Mesenchymal stem cell (in vitro differentiated cells and primary cell): ENCODE measurements around the gene PPDPF.

ENCODE experiments used
- DNase-seq: peaks from one replicate; pipeline ENCODE4 v3.0.0-alpha.2; 2013
- H2AFZ ChIP-seq: one replicate; pipeline ENCODE4 v1.6.1; 2013; ENCODE audit warnings: low read depth, mild to moderate bottlenecking, control low read depth, inconsistent platforms, low read length, moderate library complexity
- H2AK5ac ChIP-seq: 2 replicates; pipeline ENCODE4 v1.6.1; 2013; ENCODE audit warnings: low read length, moderate library complexity, mild to moderate bottlenecking, inconsistent platforms; ENCODE audit not compliant: severe bottlenecking
- H2BK120ac ChIP-seq: one replicate; pipeline ENCODE4 v1.6.1; 2013; ENCODE audit warnings: low read depth, mild to moderate bottlenecking, inconsistent platforms, low read length, moderate library complexity
- H2BK12ac ChIP-seq, 2 experiments: one replicate each; pipeline ENCODE4 v1.6.1; 2013; ENCODE audit warnings: inconsistent platforms in 2 of 2, low read length in 2 of 2, mild to moderate bottlenecking in 2 of 2, moderate library complexity in 2 of 2, control low read depth in 1 of 2
- H2BK15ac ChIP-seq: one replicate; pipeline ENCODE4 v1.6.1; 2013; ENCODE audit warnings: mild to moderate bottlenecking, low read depth, inconsistent platforms; ENCODE audit not compliant: poor library complexity, severe bottlenecking
- H2BK5ac ChIP-seq: 2 replicates; pipeline ENCODE4 v1.6.1; 2013; ENCODE audit warnings: low read depth, mild to moderate bottlenecking, low read length, control low read depth, inconsistent platforms; ENCODE audit not compliant: poor library complexity, severe bottlenecking
- H3K14ac ChIP-seq, 2 experiments: one replicate each; pipeline ENCODE4 v1.6.1; 2013; ENCODE audit warnings: inconsistent platforms in 2 of 2, low read length in 2 of 2, control low read depth in 1 of 2, mild to moderate bottlenecking in 1 of 2, moderate library complexity in 1 of 2
- H3K18ac ChIP-seq, 2 experiments: one replicate each; pipeline ENCODE4 v1.6.1; 2013; ENCODE audit warnings: inconsistent platforms in 2 of 2, low read length in 2 of 2, control low read depth in 1 of 2, low read depth in 1 of 2, mild to moderate bottlenecking in 1 of 2
- H3K23ac ChIP-seq, 2 experiments: one replicate each; pipeline ENCODE4 v1.6.1; 2013; ENCODE audit warnings: inconsistent platforms in 2 of 2, low read length in 2 of 2, mild to moderate bottlenecking in 2 of 2, moderate library complexity in 2 of 2, control low read depth in 1 of 2
- H3K27ac ChIP-seq: 2 replicates; pipeline ENCODE4 v1.5.1; 2013; ENCODE audit warnings: mild to moderate bottlenecking, moderate library complexity, low read length, control low read depth, inconsistent platforms; ENCODE audit not compliant: poor library complexity, severe bottlenecking
- H3K27me3 ChIP-seq, 2 experiments: 2 replicates each; pipeline versions ENCODE4 v1.6.1 to v1.7.0; 2013; ENCODE audit warnings: low read length in 2 of 2, mild to moderate bottlenecking in 2 of 2, moderate library complexity in 2 of 2, control low read depth in 1 of 2, inconsistent platforms in 1 of 2; ENCODE audit not compliant: control insufficient read depth in 1 of 2, insufficient read depth in 1 of 2
- H3K36me3 ChIP-seq, 2 experiments: 2 replicates each; pipeline versions ENCODE4 v1.6.1 to v1.7.0; 2013; ENCODE audit warnings: low read length in 2 of 2, control low read depth in 1 of 2, inconsistent platforms in 1 of 2, low read depth in 1 of 2, mild to moderate bottlenecking in 1 of 2; ENCODE audit not compliant: insufficient read depth in 2 of 2, control insufficient read depth in 1 of 2
- H3K4ac ChIP-seq, 2 experiments: one replicate each; pipeline ENCODE4 v1.6.1; 2013; ENCODE audit warnings: inconsistent platforms in 2 of 2, low read length in 2 of 2, mild to moderate bottlenecking in 2 of 2, moderate library complexity in 2 of 2, control low read depth in 1 of 2, low read depth in 1 of 2
- H3K4me1 ChIP-seq: 2 replicates; pipeline ENCODE4 v1.6.1; 2013; ENCODE audit warnings: low read depth, low read length, control low read depth; ENCODE audit not compliant: control insufficient read depth, insufficient read depth
- H3K4me2 ChIP-seq: 2 replicates; pipeline ENCODE4 v1.6.1; 2013; ENCODE audit warnings: low read length, mild to moderate bottlenecking, inconsistent platforms; ENCODE audit not compliant: poor library complexity, severe bottlenecking
- H3K4me3 ChIP-seq, 2 experiments: 2 replicates each; pipeline versions ENCODE4 v1.5.1 to v1.7.0; 2013; ENCODE audit warnings: low read length in 2 of 2, mild to moderate bottlenecking in 2 of 2, control low read depth in 1 of 2, low read depth in 1 of 2; ENCODE audit not compliant: insufficient read depth in 1 of 2
- H3K79me1 ChIP-seq: replicated peaks from 2 replicates; pipeline ENCODE4 v1.6.1; 2013; ENCODE audit warnings: mild to moderate bottlenecking, control low read depth, low read length, inconsistent platforms; ENCODE audit not compliant: poor library complexity, severe bottlenecking
- H3K9ac ChIP-seq: 2 replicates; pipeline ENCODE4 v1.7.0; 2013; ENCODE audit warnings: mild to moderate bottlenecking, low read length, moderate library complexity
- H3K9me3 ChIP-seq: 2 replicates; pipeline ENCODE4 v1.7.0; 2013; ENCODE audit warnings: mild to moderate bottlenecking, low read length; ENCODE audit not compliant: control insufficient read depth
- H4K8ac ChIP-seq: one replicate; pipeline ENCODE4 v1.6.1; 2013; ENCODE audit warnings: inconsistent platforms, mild to moderate bottlenecking, low read length, moderate library complexity
- H4K91ac ChIP-seq: one replicate; pipeline ENCODE4 v1.6.1; 2013; ENCODE audit warnings: mild to moderate bottlenecking, low read length, inconsistent platforms
- whole genome bisulfite sequencing: methylation state at CpG from one replicate; pipeline ENCODE4 v1.1.7; 2013; ENCODE audit warnings: mixed read lengths; 5-methylcytosine and 5-hydroxymethylcytosine counted together

The PPDPF gene

GRCh38 chr20:63565699-63566335, 45.3 kb downstream of the PPDPF start:
- Histone ChIP-seq H4K8ac (no peak overlapping the region), H3K9ac (no peak overlapping the region), H3K79me1 (peaks cover 1% of the 10 kb centered on the region), H3K18ac (no peak overlapping the region), H2AK5ac (no peak overlapping the region), H2AFZ (no peak overlapping the region), H3K9me3 (no peaks in the 10 kb centered on the region), H3K23ac (no peak overlapping the region), H2BK120ac (no peak overlapping the region), H3K27me3 (no peaks in the 10 kb centered on the region), H3K4me2 (no peak overlapping the region), H2BK5ac (no peak overlapping the region), H2BK12ac (no peak overlapping the region), H2BK15ac (no peak overlapping the region), H3K4ac (no peak overlapping the region), H3K27ac (no peak overlapping the region), H3K36me3 (peaks cover 35 to 94% of the 10 kb centered on the region in 2 experiments), H3K4me3 (no peak overlapping the region), H4K91ac (no peak overlapping the region), H3K4me1 (peaks cover 20% of the 10 kb centered on the region), H3K14ac (no peak overlapping the region)
- WGBS, result 94% methylated on average over 43 of the region's 43 CpGs
- DNase-seq, result no peak

GRCh38 chr20:63566395-63567135, 46.0 kb downstream of the PPDPF start:
- no peak overlapping the region for H4K8ac ChIP-seq
- H3K27me3 ChIP-seq, result no peaks in the 10 kb centered on the region
- no peak overlapping the region for H2BK12ac ChIP-seq
- 92% methylated on average over 44 of the region's 46 CpGs for WGBS
- H3K18ac ChIP-seq, result no peak overlapping the region
- H3K79me1 ChIP-seq, result peaks cover 1% of the 10 kb centered on the region
- peaks cover 28 to 86% of the 10 kb centered on the region in 2 experiments for H3K36me3 ChIP-seq
- no peak overlapping the region for H3K9ac ChIP-seq
- H2BK120ac ChIP-seq, result no peak overlapping the region
- H3K9me3 ChIP-seq, result no peaks in the 10 kb centered on the region
- no peak overlapping the region for H2BK15ac ChIP-seq
- H3K4ac ChIP-seq, result no peak overlapping the region
- no peak overlapping the region for H3K23ac ChIP-seq
- peaks cover 20% of the 10 kb centered on the region for H3K4me1 ChIP-seq
- H2AK5ac ChIP-seq, result no peak overlapping the region
- no peak overlapping the region for H3K27ac ChIP-seq
- H2AFZ ChIP-seq, result no peak overlapping the region
- H3K4me2 ChIP-seq, result no peak overlapping the region
- H3K14ac ChIP-seq, result no peak overlapping the region
- H2BK5ac ChIP-seq, result no peak overlapping the region
- H4K91ac ChIP-seq, result peak overlapping the region; percentile 1
- no peak overlapping the region for H3K4me3 ChIP-seq
- no peak for DNase-seq

GRCh38 chr20:63567136-63567385, 46.5 kb downstream of the PPDPF start:
- Histone ChIP-seq H2AFZ (no peak overlapping the region), H2BK12ac (no peak overlapping the region), H3K4me3 (no peak overlapping the region), H2BK15ac (no peak overlapping the region), H4K91ac (no peak overlapping the region), H3K23ac (no peak overlapping the region), H3K4me1 (peaks cover 20% of the 10 kb centered on the region), H3K79me1 (peaks cover 3% of the 10 kb centered on the region), H2BK5ac (no peak overlapping the region), H3K27ac (no peak overlapping the region), H2BK120ac (no peak overlapping the region), H3K36me3 (peaks cover 27 to 84% of the 10 kb centered on the region in 2 experiments), H3K4ac (no peak overlapping the region), H4K8ac (no peak overlapping the region), H3K14ac (no peak overlapping the region), H3K9ac (no peak overlapping the region), H3K4me2 (no peak overlapping the region), H3K18ac (no peak overlapping the region), H3K9me3 (no peaks in the 10 kb centered on the region), H2AK5ac (no peak overlapping the region), H3K27me3 (no peaks in the 10 kb centered on the region)
- no peak for DNase-seq
- WGBS, result 94% methylated on average over 22 of the region's 22 CpGs

GRCh38 chr20:63567386-63568169, 47.0 kb downstream of the PPDPF start:
- no peak overlapping the region for H2BK12ac ChIP-seq
- H4K91ac ChIP-seq, result peak overlapping the region; percentile 25
- H2BK15ac ChIP-seq, result no peak overlapping the region
- H3K9me3 ChIP-seq, result no peaks in the 10 kb centered on the region
- no peak overlapping the region for H2BK5ac ChIP-seq
- no peaks in the 10 kb centered on the region for H3K27me3 ChIP-seq
- H4K8ac ChIP-seq, result no peak overlapping the region
- WGBS, result 91% methylated on average over 35 of the region's 37 CpGs
- no peak overlapping the region for H2AK5ac ChIP-seq
- no peak overlapping the region for H2AFZ ChIP-seq
- peak; percentile 32 for DNase-seq
- no peak overlapping the region for H3K4me2 ChIP-seq
- H3K14ac ChIP-seq, result no peak overlapping the region
- H3K23ac ChIP-seq, result no peak overlapping the region
- H3K9ac ChIP-seq, result no peak overlapping the region
- no peak overlapping the region for H3K4ac ChIP-seq
- no peak overlapping the region for H2BK120ac ChIP-seq
- H3K36me3 ChIP-seq, result peaks cover 29 to 84% of the 10 kb centered on the region in 2 experiments
- H3K18ac ChIP-seq, result no peak overlapping the region
- no peak overlapping the region for H3K4me3 ChIP-seq
- H3K27ac ChIP-seq, result no peak overlapping the region
- peaks cover 25% of the 10 kb centered on the region for H3K4me1 ChIP-seq
- peaks cover 8% of the 10 kb centered on the region for H3K79me1 ChIP-seq
